ENCODE measurements around the gene CYP26C1. TPM values are rescaled to one million over a fixed set of nuclear protein-coding genes. Genes with fewer than 3 reads are reported as not detected.
A peak's percentile ranks its signal among the peaks of the same experiment; 100 is the strongest.

Gene CYP26C1
- polyA plus RNA-seq, 3 donors, result 0.09 to 0.14 TPM; not detected in 1

DNA sequence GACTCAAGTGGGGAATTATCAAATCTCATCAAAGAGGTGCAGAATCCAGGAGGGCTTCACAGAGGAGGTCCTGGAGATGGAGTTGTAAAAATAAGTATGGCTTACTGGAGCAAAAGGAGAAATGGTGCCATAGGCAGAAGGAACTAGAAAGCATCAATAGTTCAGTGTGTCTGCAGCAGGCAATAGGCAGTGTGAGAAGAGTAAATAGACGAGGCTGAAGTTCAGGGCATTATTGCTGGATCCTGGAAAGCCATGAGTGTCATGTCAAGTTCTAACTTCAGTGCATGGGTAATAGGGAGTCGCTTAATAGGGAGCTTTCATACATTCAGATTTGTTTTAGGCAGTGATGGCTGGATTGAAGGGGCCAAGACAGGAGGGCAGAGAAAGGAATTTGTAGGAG is 52.4 kb downstream of the CYP26C1 start:
- no peak for DNase-seq

DNA sequence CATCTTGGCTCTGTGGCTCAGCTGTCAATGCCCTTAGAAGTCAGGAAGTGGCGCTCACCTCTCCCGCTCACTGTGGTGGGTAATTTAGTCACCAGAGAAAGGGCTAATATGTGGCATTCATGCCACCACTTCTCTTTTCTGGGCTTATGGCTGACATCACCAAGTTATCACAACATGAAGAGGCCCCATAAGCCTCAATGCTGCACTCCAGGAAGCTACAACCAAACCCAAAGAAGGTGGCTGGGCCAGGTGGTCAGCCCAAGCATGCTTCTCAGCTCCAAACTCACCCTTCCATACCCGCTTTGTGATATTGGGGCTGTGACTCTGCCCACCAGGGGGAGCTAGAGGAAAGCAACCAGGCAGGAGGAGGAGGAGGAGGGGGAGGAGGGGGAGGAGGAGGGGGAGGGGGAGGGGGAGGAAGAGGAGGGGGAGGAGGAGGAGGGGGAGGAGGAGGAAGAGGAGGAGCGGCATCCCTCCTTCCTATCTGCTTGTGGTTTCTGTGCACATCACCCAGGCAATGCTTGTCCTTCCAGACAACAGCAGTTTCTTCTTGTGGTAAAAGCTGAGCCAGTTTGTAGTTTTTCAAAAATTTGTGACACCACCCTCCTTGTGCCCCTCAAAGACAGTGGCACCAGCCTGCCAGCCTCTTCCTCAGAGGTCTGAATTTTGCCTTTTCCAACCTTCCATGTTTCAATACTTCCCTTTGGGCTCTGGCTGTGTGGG is 55.2 kb downstream of the CYP26C1 start:
- peak; percentile 21 for DNase-seq

Other genes with a start within 250 kb of the CYP26C1 start
- gene EXOC6, start 212.3 kb upstream of the CYP26C1 start, polyA plus RNA-seq (ENCODE audit: insufficient read length in 3 of 3), result 10 to 100 TPM; 16.0 to 17.8 (median 17.5) TPM
- under 1 TPM in 1 of 3 donors, not detected in 2; 0.30 TPM for gene CYP26A1, start 13.1 kb downstream of the CYP26C1 start, polyA plus RNA-seq (ENCODE audit: insufficient read length in 3 of 3)

Data from renal pelvis (tissue), 4 donors.